ENCODE measurements around the gene FSCB. TPM values are rescaled to one million over a fixed set of nuclear protein-coding genes. Genes with fewer than 3 reads are reported as not detected.

The FSCB gene
- polyA plus RNA-seq, 1 of the 3 experiments (the other 2 are of a cell fraction): not detected

DNA sequence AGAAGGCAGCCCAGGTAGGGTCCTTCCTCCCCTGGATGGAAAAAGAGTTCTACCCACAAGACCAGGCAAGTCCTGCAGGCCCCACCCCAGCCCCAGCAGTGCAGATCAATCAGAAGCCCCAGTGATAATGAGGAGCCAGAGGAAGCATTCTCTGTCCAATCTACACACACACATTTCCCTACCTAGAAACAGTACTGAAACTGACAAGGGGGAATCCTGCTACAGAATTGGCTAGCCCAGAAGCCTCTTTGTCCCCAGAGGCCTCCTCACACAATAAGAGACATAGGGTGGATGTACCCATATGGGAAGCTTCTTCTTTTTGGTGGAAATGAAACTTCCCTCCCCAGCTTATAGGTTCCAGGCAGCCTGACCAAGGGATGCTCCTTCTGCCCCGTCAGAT is 9.9 kb downstream of the FSCB start:
- TF ChIP-seq, protein P1, sequence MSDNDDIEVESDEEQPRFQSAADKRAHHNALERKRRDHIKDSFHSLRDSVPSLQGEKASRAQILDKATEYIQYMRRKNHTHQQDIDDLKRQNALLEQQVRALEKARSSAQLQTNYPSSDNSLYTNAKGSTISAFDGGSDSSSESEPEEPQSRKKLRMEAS (IDR thresholded peaks at IDR 0.05; ENCODE audit: low read depth): no peak
- TF ChIP-seq, protein P2, sequence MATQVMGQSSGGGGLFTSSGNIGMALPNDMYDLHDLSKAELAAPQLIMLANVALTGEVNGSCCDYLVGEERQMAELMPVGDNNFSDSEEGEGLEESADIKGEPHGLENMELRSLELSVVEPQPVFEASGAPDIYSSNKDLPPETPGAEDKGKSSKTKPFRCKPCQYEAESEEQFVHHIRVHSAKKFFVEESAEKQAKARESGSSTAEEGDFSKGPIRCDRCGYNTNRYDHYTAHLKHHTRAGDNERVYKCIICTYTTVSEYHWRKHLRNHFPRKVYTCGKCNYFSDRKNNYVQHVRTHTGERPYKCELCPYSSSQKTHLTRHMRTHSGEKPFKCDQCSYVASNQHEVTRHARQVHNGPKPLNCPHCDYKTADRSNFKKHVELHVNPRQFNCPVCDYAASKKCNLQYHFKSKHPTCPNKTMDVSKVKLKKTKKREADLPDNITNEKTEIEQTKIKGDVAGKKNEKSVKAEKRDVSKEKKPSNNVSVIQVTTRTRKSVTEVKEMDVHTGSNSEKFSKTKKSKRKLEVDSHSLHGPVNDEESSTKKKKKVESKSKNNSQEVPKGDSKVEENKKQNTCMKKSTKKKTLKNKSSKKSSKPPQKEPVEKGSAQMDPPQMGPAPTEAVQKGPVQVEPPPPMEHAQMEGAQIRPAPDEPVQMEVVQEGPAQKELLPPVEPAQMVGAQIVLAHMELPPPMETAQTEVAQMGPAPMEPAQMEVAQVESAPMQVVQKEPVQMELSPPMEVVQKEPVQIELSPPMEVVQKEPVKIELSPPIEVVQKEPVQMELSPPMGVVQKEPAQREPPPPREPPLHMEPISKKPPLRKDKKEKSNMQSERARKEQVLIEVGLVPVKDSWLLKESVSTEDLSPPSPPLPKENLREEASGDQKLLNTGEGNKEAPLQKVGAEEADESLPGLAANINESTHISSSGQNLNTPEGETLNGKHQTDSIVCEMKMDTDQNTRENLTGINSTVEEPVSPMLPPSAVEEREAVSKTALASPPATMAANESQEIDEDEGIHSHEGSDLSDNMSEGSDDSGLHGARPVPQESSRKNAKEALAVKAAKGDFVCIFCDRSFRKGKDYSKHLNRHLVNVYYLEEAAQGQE (IDR thresholded peaks at IDR 0.05; ENCODE audit: low read depth, low read length): no peak
- TF ChIP-seq EZH2phosphoT487 (IDR thresholded peaks at IDR 0.05; ENCODE audit: borderline replicate concordance, low read depth) (no peak), SIN3A (IDR thresholded peaks at IDR 0.05; ENCODE audit: borderline replicate concordance, low read depth, low read length) (no peak), ELF1 (IDR thresholded peaks at IDR 0.05) (no peak), RCOR1 (IDR thresholded peaks at IDR 0.05; ENCODE audit: low read length) (no peak), EP300 (IDR thresholded peaks at IDR 0.05; ENCODE audit: borderline replicate concordance in 1 of 2, low read depth in 1 of 2, low read length in 1 of 2) (no peak), FOSL2 (IDR thresholded peaks at IDR 0.05; ENCODE audit: borderline replicate concordance, low read depth) (no peak), JUND (IDR thresholded peaks at IDR 0.05) (no peak), MEF2A (IDR thresholded peaks at IDR 0.05; ENCODE audit: borderline replicate concordance, low read depth) (no peak), NFIC (IDR thresholded peaks at IDR 0.05; ENCODE audit: borderline replicate concordance) (no peak), TCF12 (IDR thresholded peaks at IDR 0.05) (no peak), FOXM1 (IDR thresholded peaks at IDR 0.05; ENCODE audit: low read depth) (no peak), YY1 (IDR thresholded peaks at IDR 0.05; ENCODE audit: low read depth) (no peak), CHD2 (IDR thresholded peaks at IDR 0.05; ENCODE audit: low read length, partially characterized antibody) (no peak), RXRA (IDR thresholded peaks at IDR 0.05; ENCODE audit: borderline replicate concordance, low read depth) (no peak)
- TF ChIP-seq, protein P3, sequence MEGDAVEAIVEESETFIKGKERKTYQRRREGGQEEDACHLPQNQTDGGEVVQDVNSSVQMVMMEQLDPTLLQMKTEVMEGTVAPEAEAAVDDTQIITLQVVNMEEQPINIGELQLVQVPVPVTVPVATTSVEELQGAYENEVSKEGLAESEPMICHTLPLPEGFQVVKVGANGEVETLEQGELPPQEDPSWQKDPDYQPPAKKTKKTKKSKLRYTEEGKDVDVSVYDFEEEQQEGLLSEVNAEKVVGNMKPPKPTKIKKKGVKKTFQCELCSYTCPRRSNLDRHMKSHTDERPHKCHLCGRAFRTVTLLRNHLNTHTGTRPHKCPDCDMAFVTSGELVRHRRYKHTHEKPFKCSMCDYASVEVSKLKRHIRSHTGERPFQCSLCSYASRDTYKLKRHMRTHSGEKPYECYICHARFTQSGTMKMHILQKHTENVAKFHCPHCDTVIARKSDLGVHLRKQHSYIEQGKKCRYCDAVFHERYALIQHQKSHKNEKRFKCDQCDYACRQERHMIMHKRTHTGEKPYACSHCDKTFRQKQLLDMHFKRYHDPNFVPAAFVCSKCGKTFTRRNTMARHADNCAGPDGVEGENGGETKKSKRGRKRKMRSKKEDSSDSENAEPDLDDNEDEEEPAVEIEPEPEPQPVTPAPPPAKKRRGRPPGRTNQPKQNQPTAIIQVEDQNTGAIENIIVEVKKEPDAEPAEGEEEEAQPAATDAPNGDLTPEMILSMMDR (IDR thresholded peaks at IDR 0.05): no peak
- TF ChIP-seq, protein P4, sequence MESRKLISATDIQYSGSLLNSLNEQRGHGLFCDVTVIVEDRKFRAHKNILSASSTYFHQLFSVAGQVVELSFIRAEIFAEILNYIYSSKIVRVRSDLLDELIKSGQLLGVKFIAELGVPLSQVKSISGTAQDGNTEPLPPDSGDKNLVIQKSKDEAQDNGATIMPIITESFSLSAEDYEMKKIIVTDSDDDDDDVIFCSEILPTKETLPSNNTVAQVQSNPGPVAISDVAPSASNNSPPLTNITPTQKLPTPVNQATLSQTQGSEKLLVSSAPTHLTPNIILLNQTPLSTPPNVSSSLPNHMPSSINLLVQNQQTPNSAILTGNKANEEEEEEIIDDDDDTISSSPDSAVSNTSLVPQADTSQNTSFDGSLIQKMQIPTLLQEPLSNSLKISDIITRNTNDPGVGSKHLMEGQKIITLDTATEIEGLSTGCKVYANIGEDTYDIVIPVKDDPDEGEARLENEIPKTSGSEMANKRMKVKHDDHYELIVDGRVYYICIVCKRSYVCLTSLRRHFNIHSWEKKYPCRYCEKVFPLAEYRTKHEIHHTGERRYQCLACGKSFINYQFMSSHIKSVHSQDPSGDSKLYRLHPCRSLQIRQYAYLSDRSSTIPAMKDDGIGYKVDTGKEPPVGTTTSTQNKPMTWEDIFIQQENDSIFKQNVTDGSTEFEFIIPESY (IDR thresholded peaks at IDR 0.05; ENCODE audit: borderline replicate concordance, low read depth): no peak
- Histone ChIP-seq H3K27ac (ENCODE audit: low read depth in 2 of 2, low read length in 1 of 2) (no peak overlapping the region), H3K27me3 (ENCODE audit: insufficient read depth) (no peaks in the 10 kb centered on the region), H3F3A (replicated peaks; ENCODE audit: insufficient read depth) (no peaks in the 10 kb centered on the region), H3K36me3 (replicated peaks in 1 of 2; ENCODE audit: control insufficient read depth in 1 of 2, insufficient read depth in 2 of 2, low read length in 1 of 2) (no peaks in the 10 kb centered on the region), H3K4me2 (no peak overlapping the region), H3K79me2 (ENCODE audit: insufficient read depth) (no peaks in the 10 kb centered on the region), H3K4me1 (ENCODE audit: control insufficient read depth in 1 of 2, insufficient read depth in 2 of 2, low read depth in 1 of 2, low read length in 1 of 2) (no peaks in the 10 kb centered on the region), H3K9me2 (no peaks in the 10 kb centered on the region), H3K9me3 (no peaks in the 10 kb centered on the region), H3K9ac (no peak overlapping the region), H2AFZ (ENCODE audit: low read depth) (no peak overlapping the region), H3K4me3 (ENCODE audit: low read depth in 2 of 2, low read length in 1 of 2) (no peak overlapping the region), H4K20me1 (ENCODE audit: insufficient read depth) (no peaks in the 10 kb centered on the region)
- CTCF ChIA-PET: no interaction called here
- DNase-seq: no peak
- POLR2A ChIA-PET: no interaction called here
- WGBS (ENCODE audit: low lambda C conversion rate): 0% methylated on average over 1 of the region's 1 CpG
